Mucosa of rectum (tissue), 2 donors: ENCODE results near the gene NDUFA6.
"Not testable (repeated sequence)": the region's sequence is repeated elsewhere in the genome, so short reads cannot be mapped to it uniquely, and the experiment has no call there.

Source experiments
- H3K27ac ChIP-seq, 2 donors: one replicate each; pipeline ENCODE4 v1.7.0; 2013; ENCODE audit warnings: inconsistent platforms in 2 of 2, low read depth in 2 of 2, low read length in 2 of 2
- H3K27me3 ChIP-seq, 2 donors: one replicate each; pipeline ENCODE4 v1.7.0; 2013; ENCODE audit warnings: low read length in 2 of 2; ENCODE audit not compliant: control insufficient read depth in 2 of 2, insufficient read depth in 2 of 2
- H3K36me3 ChIP-seq, 2 donors: one replicate each; pipeline ENCODE4 v1.7.0; 2013; ENCODE audit warnings: low read length in 2 of 2; ENCODE audit not compliant: control insufficient read depth in 2 of 2, insufficient read depth in 2 of 2
- H3K4me1 ChIP-seq, 2 donors: one replicate each; pipeline ENCODE4 v1.7.0; 2013; ENCODE audit warnings: low read length in 2 of 2, mild to moderate bottlenecking in 1 of 2; ENCODE audit not compliant: control insufficient read depth in 2 of 2, insufficient read depth in 2 of 2
- H3K4me3 ChIP-seq, 2 donors: one replicate each; pipeline ENCODE4 v1.7.0; 2013; ENCODE audit warnings: low read length in 2 of 2
- H3K9ac ChIP-seq, 2 donors: one replicate each; pipeline ENCODE4 v1.7.0; 2013; ENCODE audit warnings: low read length in 2 of 2, low read depth in 1 of 2, mild to moderate bottlenecking in 1 of 2
- H3K9me3 ChIP-seq, 2 donors: one replicate each; pipeline ENCODE4 v1.7.0; 2013; ENCODE audit warnings: low read length in 2 of 2; ENCODE audit not compliant: control insufficient read depth in 2 of 2
- donor health status: healthy.
- donor health status: Normal muscosa, but diverticular disease.

Gene NDUFA6

DNA sequence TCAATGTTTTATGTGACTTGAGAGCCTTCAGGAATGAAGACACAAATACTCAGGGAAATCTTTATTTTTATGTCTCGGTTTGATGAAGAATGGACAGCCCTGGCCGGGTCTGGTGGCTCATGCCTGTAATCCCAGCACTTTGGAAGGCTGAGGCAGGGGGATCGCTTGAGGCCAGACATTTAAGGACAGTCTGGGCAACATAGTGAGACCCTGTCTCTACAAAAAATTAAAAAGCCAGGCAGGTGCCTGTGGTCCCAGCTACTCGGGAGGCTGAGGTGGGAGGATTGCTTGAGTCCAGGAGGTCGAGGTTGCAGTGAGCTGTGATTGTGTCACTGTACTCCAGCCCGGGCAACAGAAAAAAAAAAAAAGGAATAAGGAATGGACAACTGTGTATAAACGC, 19.1 kb downstream of the NDUFA6 start:
- Histone ChIP-seq H3K27ac (peak overlapping the region; percentile 91 to 95), H3K9ac (peak overlapping the region; percentile 73 to 86), H3K36me3 (peaks cover 10 to 11% of the 10 kb centered on the region in 2 donors), H3K4me3 (peak overlapping the region; percentile 73 to 90), H3K4me1 (peaks cover 27 to 30% of the 10 kb centered on the region in 2 donors)
- H3K27me3 ChIP-seq, H3K9me3 ChIP-seq: not testable (repeated sequence)

DNA sequence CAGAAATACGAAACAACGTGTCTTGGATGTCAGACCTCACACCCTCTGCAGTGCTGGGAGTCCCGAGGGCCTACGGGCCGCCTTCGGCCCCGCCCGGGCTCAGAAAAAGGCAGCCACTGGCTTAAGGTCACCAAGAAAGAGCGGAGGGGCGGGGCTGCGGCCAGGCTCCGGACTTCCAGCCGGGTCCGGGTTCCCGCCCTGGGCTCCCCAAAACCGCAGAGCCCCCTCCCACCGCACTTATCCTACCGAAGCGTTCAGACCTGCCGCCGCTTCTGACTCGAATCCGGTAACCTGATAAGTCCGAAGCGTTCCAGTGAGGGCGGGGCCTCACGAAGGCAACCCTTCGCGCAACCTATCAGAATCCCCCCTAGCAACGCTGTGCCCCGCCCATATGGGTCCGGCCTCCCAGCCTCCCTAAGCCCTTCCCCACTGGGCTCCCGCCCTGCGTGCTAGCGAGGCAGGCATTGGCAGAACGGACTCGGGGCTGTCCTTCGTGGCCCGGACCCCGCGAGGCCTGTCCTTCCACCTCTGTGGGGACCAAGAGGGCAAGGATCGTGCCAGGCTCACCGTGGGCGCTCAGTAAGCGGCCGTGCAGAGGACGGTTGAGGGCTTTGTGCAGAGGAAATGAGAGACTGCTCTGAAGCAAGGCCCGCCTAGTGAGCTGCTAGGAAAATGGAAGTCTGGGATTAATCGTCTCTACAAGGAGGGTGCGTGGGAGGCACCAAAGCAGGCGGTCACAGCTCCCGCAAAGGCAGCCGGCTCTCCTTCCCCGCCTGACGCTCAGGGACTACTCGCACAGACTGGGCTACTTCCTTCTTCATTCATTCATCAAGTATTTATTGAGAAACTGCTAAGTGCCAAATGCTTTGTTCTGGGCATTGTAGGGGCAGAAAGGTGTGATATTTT, 19.8 kb downstream of the NDUFA6 start, which contains the start of gene NAGA:
Gene NAGA, minus strand, starts transcription at position 296 of the 906 bp plus-strand sequence. CDS start 515 bp downstream, outside the sequence.
- peak within 1 kb of the TSS; percentile 73 to 86 for H3K9ac ChIP-seq
- no peaks in the 10 kb centered on the region for H3K27me3 ChIP-seq
- H3K27ac ChIP-seq: peak within 1 kb of the TSS; percentile 91 to 95
- H3K36me3 ChIP-seq: peaks cover 15 to 17% of the 10 kb centered on the region in 2 donors
- H3K9me3 ChIP-seq: no peaks in the 10 kb centered on the region
- H3K4me3 ChIP-seq: peak within 1 kb of the TSS; percentile 73 to 90
- H3K4me1 ChIP-seq: peaks cover 27 to 30% of the 10 kb centered on the region in 2 donors

DNA sequence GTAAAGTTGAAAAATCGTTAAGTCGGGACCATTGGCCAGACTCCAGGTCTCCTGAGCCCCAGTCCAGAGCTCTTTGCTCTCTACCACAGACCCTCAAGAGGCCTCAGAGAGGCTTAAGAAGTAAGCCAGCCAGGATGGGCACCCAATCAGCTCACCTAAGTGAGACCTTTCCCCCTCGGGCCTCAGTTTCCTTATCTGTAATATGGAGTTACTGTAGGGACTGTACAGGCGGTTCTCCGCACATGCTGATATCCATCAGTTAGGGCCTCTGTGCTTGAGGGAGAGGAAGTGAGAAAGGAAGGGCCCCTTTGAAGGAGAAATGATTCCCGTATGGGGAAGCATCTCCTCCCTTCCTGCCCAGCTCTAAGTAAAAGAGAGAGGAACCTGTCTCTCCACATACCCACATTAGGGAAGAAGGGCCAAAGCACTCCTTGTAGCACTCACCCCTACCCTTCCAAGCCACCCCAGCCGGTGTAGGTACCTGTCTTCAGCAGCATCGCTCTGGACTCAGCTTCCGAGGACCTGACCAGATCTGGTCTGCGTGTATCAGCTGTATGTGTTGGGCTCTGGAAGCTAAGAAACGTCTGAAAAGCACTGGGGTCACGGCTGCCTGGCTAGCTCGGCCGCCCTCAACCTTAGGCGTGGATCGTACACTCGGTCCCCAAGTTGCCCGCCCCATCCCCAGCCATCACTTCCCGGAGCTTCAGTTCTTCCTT, 20.6 kb downstream of the NDUFA6 start:
- Histone ChIP-seq H3K36me3 (peaks cover 21 to 25% of the 10 kb centered on the region in 2 donors), H3K27ac (peak overlapping the region; percentile 91 to 95), H3K9me3 (no peaks in the 10 kb centered on the region), H3K9ac (peak overlapping the region; percentile 73 to 86), H3K4me1 (peaks cover 25 to 26% of the 10 kb centered on the region in 2 donors), H3K4me3 (peak overlapping the region; percentile 73 to 90), H3K27me3 (no peaks in the 10 kb centered on the region)

DNA sequence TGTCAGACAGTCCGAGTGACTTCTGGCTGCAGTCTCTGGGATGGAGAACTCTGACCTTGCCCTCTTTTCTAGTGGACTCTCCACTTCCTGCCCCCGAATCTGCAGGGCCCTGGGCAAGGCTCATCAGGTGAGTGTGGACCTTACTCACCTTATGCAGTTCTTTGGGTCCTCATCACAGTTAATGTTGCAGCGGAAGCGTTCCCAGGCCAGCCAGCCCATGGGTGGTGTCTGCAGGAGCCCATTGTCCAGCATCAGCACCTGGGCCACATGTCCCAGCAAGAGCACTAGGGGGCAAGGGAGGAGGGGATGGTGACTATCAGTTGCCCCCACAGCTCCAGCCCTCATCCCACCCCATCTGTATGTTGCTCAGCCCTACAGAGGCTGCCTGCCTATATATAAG, 22.3 kb downstream of the NDUFA6 start:
- Histone ChIP-seq H3K4me3 (no peak overlapping the region), H3K4me1 (peaks cover 15 to 16% of the 10 kb centered on the region in 2 donors), H3K36me3 (peaks cover 21 to 25% of the 10 kb centered on the region in 2 donors), H3K27ac (no peak overlapping the region), H3K9ac (no peak overlapping the region), H3K27me3 (no peaks in the 10 kb centered on the region), H3K9me3 (no peaks in the 10 kb centered on the region)

DNA sequence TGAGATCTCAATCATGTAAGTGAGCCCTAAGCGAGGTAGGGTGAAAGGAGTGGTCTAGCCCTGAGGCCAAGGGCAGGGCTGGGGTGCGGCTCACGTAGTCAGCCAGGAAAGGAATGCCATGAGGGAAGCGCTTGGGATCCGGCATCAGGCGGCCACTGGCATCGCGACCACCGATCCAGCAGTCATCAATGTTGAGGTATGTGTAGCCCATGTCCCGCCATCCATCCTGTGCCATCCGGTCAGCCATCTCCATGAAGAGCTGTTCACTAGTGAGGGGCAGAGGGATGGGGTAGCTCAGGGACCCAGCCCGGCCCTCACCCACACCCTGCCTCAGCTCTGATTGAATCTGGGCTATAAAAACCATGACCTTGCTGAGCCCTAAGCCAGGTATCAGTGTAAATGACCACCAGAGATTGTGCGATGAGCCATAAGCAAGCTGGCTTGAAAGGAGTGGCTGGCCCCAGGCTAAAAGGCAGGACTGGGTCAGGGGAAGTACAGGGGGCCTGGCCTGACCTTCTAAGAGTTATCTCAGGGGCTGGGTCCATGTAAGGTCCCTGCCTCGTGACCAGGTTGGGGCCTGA, 22.8 kb downstream of the NDUFA6 start:
- Histone ChIP-seq H3K9ac (no peak overlapping the region), H3K4me3 (no peak overlapping the region), H3K36me3 (peaks cover 22 to 28% of the 10 kb centered on the region in 2 donors), H3K9me3 (no peaks in the 10 kb centered on the region), H3K27me3 (no peaks in the 10 kb centered on the region), H3K27ac (no peak overlapping the region), H3K4me1 (peaks cover 14 to 16% of the 10 kb centered on the region in 2 donors)

DNA sequence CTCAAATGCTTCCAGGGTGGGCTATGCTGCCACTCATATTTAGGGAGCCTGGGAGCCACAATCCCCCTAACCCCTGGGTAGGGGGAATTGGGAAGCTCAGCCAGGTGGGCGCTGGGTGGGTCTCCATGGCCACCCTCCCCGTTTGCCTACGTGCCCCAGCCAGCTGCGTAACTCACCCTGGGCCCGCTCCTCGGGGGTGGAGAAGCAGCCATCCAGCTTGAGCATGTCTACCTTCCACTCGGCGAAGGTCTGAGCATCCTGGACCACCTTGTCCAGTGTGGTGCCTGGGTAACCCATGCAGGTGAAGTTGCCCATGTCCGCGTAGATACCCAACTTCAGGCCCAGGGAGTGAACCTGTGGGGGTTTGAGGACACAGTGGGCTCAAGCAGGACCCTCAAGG, 23.6 kb downstream of the NDUFA6 start:
- no peak overlapping the region for H3K9ac ChIP-seq
- no peak overlapping the region for H3K4me3 ChIP-seq
- H3K27me3 ChIP-seq: no peaks in the 10 kb centered on the region
- no peak overlapping the region for H3K27ac ChIP-seq
- no peaks in the 10 kb centered on the region for H3K9me3 ChIP-seq
- H3K4me1 ChIP-seq: peaks cover 14 to 16% of the 10 kb centered on the region in 2 donors
- peaks cover 27 to 35% of the 10 kb centered on the region in 2 donors for H3K36me3 ChIP-seq

DNA sequence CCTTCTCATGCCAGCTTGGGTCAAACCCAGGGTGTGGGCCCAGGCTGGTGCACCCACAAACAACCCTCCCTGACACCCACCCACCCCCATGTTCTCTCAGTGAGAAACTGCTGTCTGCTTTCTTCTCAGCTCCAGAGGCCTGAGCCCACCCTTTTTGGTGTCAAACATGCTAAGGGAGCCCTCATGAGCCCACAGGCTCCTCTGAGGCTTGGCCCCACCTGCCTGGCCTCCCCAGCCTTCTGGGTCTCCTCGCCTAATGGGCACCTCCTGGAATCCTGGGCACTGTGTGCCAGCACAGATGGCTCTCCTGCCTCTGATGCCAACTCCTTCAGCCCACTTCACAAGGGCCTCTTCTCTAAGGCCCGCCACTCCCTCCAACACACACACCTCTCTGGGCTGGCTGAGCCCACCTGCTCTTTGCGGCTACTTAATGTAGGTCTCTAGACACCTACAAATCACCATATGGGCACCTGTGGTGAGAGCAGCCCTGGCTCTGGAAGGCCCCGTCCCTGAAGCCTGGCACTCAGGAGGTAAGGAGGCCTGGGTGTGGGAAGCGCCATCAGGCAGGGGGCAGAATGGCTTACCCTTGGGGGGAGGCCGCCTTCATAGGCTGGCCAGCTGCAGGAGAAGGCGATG, 24.3 kb downstream of the NDUFA6 start:
- Histone ChIP-seq H3K27me3 (no peaks in the 10 kb centered on the region), H3K36me3 (peaks cover 28 to 39% of the 10 kb centered on the region in 2 donors), H3K9ac (no peak overlapping the region), H3K9me3 (no peaks in the 10 kb centered on the region), H3K27ac (no peak overlapping the region), H3K4me3 (no peak overlapping the region), H3K4me1 (peaks cover 12 to 14% of the 10 kb centered on the region in 2 donors)

DNA sequence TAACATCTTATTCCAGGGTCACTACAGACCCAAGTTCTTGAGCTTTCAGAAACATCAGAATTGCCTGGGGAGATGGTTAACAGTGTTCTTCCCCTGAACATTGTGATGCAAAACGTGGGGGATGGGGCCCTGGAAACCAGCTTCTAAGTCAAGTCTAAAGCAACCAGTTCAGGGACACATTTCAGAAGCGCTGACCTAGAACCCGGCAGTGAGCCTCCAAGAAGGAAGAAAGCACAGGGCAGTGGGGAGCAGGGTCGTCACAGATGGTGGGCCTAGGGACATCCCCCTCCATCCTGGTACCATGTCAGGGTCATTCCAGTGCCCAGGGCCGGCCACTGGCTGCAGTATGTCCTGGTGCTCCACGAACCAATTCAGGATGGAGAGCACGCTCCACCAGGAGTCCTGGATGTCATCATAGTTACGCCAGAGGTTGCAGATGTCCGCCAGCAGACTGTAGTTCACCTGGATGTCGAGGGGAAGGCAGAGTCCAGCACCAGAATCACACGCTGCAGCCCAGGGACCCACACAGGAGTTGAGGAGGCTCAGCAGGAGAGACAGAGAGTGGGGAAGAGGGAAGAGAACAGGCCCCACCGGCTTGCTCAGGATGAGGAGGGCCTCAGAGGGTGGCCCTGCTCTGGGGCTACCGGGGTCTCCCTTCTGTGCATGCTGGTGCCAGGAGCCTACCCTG, 25.0 kb downstream of the NDUFA6 start:
- H3K9ac ChIP-seq: no peak overlapping the region
- peaks cover 34 to 45% of the 10 kb centered on the region in 2 donors for H3K36me3 ChIP-seq
- no peaks in the 10 kb centered on the region for H3K9me3 ChIP-seq
- no peaks in the 10 kb centered on the region for H3K27me3 ChIP-seq
- no peak overlapping the region for H3K4me3 ChIP-seq
- peaks cover 8 to 9% of the 10 kb centered on the region in 2 donors for H3K4me1 ChIP-seq
- H3K27ac ChIP-seq: no peak overlapping the region

DNA sequence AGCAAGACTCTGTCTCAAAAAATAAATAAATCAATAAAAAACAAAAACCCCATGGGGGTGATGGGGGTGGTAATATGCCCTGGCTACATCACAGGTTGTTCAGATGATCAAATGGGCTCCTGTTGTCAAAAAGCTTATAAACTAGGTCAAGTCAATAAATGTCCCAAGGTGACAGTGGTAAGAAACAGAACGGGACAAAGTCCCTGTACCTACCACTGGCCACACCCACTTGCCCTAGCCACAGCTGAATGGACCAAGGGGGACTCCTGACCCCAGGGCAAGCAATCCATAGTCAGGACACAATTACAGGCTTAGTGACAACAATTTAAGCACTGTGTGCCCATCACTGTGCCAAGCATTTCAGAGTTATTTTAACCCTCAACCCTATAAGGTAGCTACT, 25.9 kb downstream of the NDUFA6 start:
- peaks cover 43 to 55% of the 10 kb centered on the region in 2 donors for H3K36me3 ChIP-seq

More for the DNA sequence above, 25.9 kb downstream of the NDUFA6 start:
- Histone ChIP-seq H3K27me3 (no peaks in the 10 kb centered on the region), H3K27ac (peak overlapping the region in 1 of 2 donors; percentile 7), H3K4me1 (peaks cover 1 to 2% of the 10 kb centered on the region in 2 donors), H3K9me3 (no peaks in the 10 kb centered on the region), H3K4me3 (no peak overlapping the region), H3K9ac (no peak overlapping the region)
